Heart right ventricle (tissue), 16 donors: Measurements from ENCODE around the gene EEFSEC. TPM values are rescaled to one million over a fixed set of nuclear protein-coding genes. Genes with fewer than 3 reads are reported as not detected.

ENCODE experiments used
- ATAC-seq, 8 donors: fragments of 200-7000 bp; cut with Tn5 transposase; one replicate each; pipeline ENCODE4 v1.9.1; 2020; ENCODE audit warnings: mild to moderate bottlenecking in 8 of 8, moderate library complexity in 8 of 8, moderate number of reproducible peaks in 1 of 8
- DNase-seq, 2 donors: peaks; one replicate each; pipeline ENCODE4 v3.0.0-alpha.2; 2020
- H3K27ac ChIP-seq, 10 donors: fragments of 200-600 bp; sonication (generic) in 2 of 10; one replicate each; pipeline versions ENCODE4 v1.5.0 to v1.8.0; 2020 to 2022; ENCODE audit warnings: mild to moderate bottlenecking in 3 of 10
- H3K27me3 ChIP-seq, 7 donors: fragments of 200-600 bp; one replicate each; pipeline ENCODE4 v1.8.0; 2021 to 2022; ENCODE audit warnings: mild to moderate bottlenecking in 2 of 7
- H3K36me3 ChIP-seq, 9 donors: fragments of 200-600 bp; sonication (generic) in 1 of 9; one replicate each; pipeline versions ENCODE4 v1.5.0 to v1.8.0; 2020 to 2022; ENCODE audit warnings: mild to moderate bottlenecking in 2 of 9
- H3K4me1 ChIP-seq, 9 donors: fragments of 200-600 bp; sonication (generic) in 1 of 9; one replicate each; pipeline versions ENCODE4 v1.5.0 to v1.8.0; 2020 to 2022; ENCODE audit warnings: mild to moderate bottlenecking in 4 of 9
- H3K4me3 ChIP-seq, 10 donors: fragments of 200-600 bp; sonication (generic) in 2 of 10; one replicate each; pipeline versions ENCODE4 v1.5.0 to v1.8.0; 2020 to 2022; ENCODE audit warnings: mild to moderate bottlenecking in 7 of 10, moderate library complexity in 2 of 10
- H3K9me3 ChIP-seq, 11 donors: fragments of 200-600 bp in 10 of 11; sonication (generic) in 2 of 11; one replicate each; pipeline versions ENCODE4 v1.5.0 to v1.8.0; 2013 to 2022; ENCODE audit warnings: mild to moderate bottlenecking in 2 of 11, control low read depth in 1 of 11, moderate library complexity in 1 of 11
- WGBS, 2 donors: extraction: QIAGEN DNeasy Blood & Tissue Kit; methylation state at CpG; one replicate each; pipeline ENCODE4 v1.1.7; 2013; ENCODE audit warnings: inconsistent platforms in 1 of 2; 5-methylcytosine and 5-hydroxymethylcytosine counted together
- intact Hi-C, 10 donors: fragments of 100-400 bp; cut with DNase I; formaldehyde crosslinking; loops; one replicate each; pipeline versions ENCODE4 v1.11.1 to v1.14.2; 2022
- polyA plus RNA-seq, 2 donors: library from polyadenylated mRNA; stranded (reverse); fragments of 200-250 nt; gene quantifications; one replicate each; pipeline ENCODE4 v1.2.3, GENCODE V29; 2013
- total RNA-seq, 10 donors: library from RNA; stranded (reverse); fragmentation: NEBNext Ultra II Directional in 3 of 10; extraction: Animal tissue kit (Norgen Biotek cat#: 25700) in 3 of 10; gene quantifications; one replicate each; pipeline versions ENCODE4 v1.2.1 to v1.2.4, GENCODE V29; 2021 to 2023
- TF ChIP-seq, protein P1 (sequence below), 9 donors: fragments of 200-600 bp; sonication (generic) in 2 of 9; IDR thresholded peaks; one replicate each; pipeline versions ENCODE4 v1.5.0 to v1.8.0; 2021 to 2022; ENCODE audit warnings: antibody characterized with exemption in 9 of 9, mild to moderate bottlenecking in 5 of 9, moderate library complexity in 1 of 9
- donor health status: Arrhythmogenic right ventricular cardiomyopathy.
- donor health status: ischemic (EF 13 %, LVEDD 7.1; RV severe dilation, severe dysfunction).
- donor health status: healthy with polysubstance abuse.
- donor health status: DM: no; HTN: yes; CAD: no.
- donor health status: DM: no; HTN: no; CAD: no.
- donor health status: ischemic (EF 25% LVEDD 6.9; RV normal size, moderate dysfunction).
- donor health status: ischemic (EF 25% LVEDD 5.7; RV mildly dilated, moderate dysfunction).
- donor health status: healthy.
- donor health status: DM: yes; HTN: yes; CAD: no.
- donor health status: Ischemic cardiomyopathy.
- donor health status: ischemic (EF 35%, LVEDD 5.7; RV mildly dilated, moderate dysfunction).
- donor health status: nonischemic (EF 11% LVEDD 7.7; RV severe dilation, severe dysfunction).
- donor health status: DM: yes; HTN: yes; CAD: no.
- donor health status: PGD.
- donor health status: ischemic (EF 29% LVEDD 5.4; RV normal size, mild dysfunction).
- donor health status: nonischemic (EF 23%, LVEDD 6.1; RV moderate dilation, normal function).

The EEFSEC gene
- total and polyA plus RNA-seq, 12 donors: 16.5 to 29.5 (median 25.0) TPM

DNA sequence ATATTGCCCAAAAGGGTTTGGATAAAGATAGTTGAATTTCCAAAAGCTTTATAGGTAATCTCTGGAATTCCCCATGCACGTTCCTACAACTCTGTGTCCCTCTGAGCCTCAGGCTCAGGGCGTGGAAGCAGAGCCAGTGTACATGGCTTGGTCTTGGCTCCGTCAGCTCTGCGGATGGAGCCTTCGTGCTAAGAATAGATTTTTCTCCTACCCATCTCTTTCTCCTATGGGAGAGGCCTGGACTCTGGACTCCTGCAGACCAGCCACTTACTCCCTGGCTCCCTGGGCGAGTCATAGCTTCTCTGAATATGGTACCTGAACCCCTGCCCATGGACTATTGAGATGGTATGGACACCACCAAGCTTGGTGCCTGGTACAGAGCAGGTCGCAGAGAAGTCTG, 99.9 kb downstream of the EEFSEC start:
- peak overlapping the region in 3 of 10 donors; percentile 4 to 44 (median 44) for H3K27ac ChIP-seq
- 60 to 66% methylated on average over 7 of the region's 7 CpGs for WGBS, 2 donors
- H3K36me3 ChIP-seq: peaks cover 0 to 17% (median 0%) of the 10 kb centered on the region in 9 donors
- no peak overlapping the region for H3K4me3 ChIP-seq
- DNase-seq (no peak), ATAC-seq (peak; percentile 58 to 94 (median 87))
- TF ChIP-seq, protein P1, sequence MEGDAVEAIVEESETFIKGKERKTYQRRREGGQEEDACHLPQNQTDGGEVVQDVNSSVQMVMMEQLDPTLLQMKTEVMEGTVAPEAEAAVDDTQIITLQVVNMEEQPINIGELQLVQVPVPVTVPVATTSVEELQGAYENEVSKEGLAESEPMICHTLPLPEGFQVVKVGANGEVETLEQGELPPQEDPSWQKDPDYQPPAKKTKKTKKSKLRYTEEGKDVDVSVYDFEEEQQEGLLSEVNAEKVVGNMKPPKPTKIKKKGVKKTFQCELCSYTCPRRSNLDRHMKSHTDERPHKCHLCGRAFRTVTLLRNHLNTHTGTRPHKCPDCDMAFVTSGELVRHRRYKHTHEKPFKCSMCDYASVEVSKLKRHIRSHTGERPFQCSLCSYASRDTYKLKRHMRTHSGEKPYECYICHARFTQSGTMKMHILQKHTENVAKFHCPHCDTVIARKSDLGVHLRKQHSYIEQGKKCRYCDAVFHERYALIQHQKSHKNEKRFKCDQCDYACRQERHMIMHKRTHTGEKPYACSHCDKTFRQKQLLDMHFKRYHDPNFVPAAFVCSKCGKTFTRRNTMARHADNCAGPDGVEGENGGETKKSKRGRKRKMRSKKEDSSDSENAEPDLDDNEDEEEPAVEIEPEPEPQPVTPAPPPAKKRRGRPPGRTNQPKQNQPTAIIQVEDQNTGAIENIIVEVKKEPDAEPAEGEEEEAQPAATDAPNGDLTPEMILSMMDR (IDR thresholded peaks at IDR 0.05): no peak
- H3K4me1 ChIP-seq: peaks cover 0 to 14% (median 7%) of the 10 kb centered on the region in 9 donors
- intact Hi-C loops: no loop called here
- H3K9me3 ChIP-seq: peaks cover 0 to 4% (median 0%) of the 10 kb centered on the region in 11 donors
- H3K27me3 ChIP-seq: no peaks in the 10 kb centered on the region

DNA sequence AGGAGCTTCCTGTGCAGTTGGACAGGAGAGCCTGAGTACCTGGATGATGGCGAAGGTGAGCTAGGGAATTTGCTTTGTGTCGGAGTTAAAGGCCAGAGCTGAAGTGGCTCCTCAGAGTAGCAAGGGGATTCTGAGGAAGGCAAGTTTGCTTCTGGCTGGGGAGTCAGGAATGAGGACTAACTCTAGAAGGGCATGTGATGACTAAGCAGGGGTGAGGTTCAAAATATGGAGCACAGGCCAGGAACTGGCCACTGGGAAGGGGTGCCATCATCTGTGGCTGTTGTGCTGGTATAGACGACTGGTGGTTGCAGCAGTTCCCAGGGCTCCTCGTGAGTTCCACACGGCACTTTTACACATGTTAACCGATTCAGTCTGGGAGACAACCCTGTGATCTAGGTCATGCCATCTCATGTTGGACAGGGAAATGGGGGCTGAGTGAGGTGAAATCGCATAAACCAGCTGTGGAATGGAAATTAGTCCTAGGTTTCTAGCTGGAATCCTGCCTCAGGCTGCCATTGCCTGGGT, 100.8 kb downstream of the EEFSEC start:
- H3K36me3 ChIP-seq: peaks cover 0 to 7% (median 0%) of the 10 kb centered on the region in 9 donors
- H3K27ac ChIP-seq: no peak overlapping the region
- WGBS, 2 donors: 97% methylated on average over 7 of the region's 7 CpGs
- no peaks in the 10 kb centered on the region for H3K27me3 ChIP-seq
- intact Hi-C loops: no loop called here
- DNase-seq (no peak), ATAC-seq (no peak)
- H3K9me3 ChIP-seq: peaks cover 0 to 9% (median 3%) of the 10 kb centered on the region in 11 donors
- peaks cover 0 to 14% (median 7%) of the 10 kb centered on the region in 9 donors for H3K4me1 ChIP-seq
- TF ChIP-seq, protein P1 (IDR thresholded peaks at IDR 0.05): no peak
- H3K4me3 ChIP-seq: no peak overlapping the region

DNA sequence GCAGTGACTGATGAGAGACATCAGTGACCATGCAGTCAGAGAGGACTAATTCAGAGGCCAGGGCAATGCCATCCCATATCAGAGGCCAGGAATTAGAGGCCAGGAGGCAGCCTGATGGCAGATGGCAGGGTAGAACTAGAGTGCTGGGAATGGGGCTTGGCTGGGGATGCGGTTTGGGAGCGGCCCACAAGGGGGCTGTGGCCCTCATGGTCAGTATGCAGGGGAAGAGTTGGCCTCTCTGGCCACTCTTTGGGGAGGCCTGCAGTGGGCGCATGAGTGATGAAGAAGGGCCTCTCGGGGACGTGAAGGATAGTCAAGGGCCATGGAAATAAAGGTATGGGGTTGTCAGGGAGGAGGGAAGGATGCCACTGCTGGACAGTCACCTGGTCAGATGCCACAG, 101.7 kb downstream of the EEFSEC start:
- ATAC-seq (no peak), DNase-seq (no peak)
- H3K36me3 ChIP-seq: peaks cover 0 to 8% (median 0%) of the 10 kb centered on the region in 9 donors
- H3K27me3 ChIP-seq: no peaks in the 10 kb centered on the region
- WGBS, 2 donors: 97 to 98% methylated on average over 5 of the region's 5 CpGs
- no peak overlapping the region for H3K4me3 ChIP-seq
- intact Hi-C loops: no loop called here
- H3K4me1 ChIP-seq: peaks cover 0 to 14% (median 7%) of the 10 kb centered on the region in 9 donors
- TF ChIP-seq, protein P1 (IDR thresholded peaks at IDR 0.05): no peak
- H3K27ac ChIP-seq: no peak overlapping the region
- H3K9me3 ChIP-seq: peaks cover 0 to 18% (median 11%) of the 10 kb centered on the region in 11 donors

DNA sequence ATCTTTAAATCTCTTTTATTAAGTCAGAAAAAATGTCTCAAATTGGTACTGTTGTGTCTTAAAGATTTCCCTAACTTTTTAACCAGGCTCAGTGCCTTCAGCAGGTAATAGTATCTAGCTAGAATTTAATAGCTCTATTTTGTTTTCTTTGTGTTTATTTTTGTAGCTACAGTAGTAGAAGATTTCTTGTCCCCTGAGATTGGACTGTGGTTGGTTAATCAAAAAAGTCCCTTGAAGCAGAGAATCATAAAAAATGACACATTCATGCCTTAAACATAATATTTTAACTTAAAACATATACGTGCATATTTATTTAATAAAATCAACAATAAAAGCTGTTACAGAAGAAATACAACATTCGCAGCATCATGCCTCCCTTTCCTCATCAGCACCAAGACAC, 102.8 kb downstream of the EEFSEC start:
- DNase-seq: no peak
- intact Hi-C loops: no loop called here
- 79 to 88% methylated on average over 2 of the region's 2 CpGs for WGBS, 2 donors
- TF ChIP-seq, protein P1 (IDR thresholded peaks at IDR 0.05): no peak
- Histone ChIP-seq H3K27me3 (no peaks in the 10 kb centered on the region), H3K9me3 (peaks cover 0 to 26% (median 16%) of the 10 kb centered on the region in 11 donors), H3K4me1 (peaks cover 0 to 14% (median 7%) of the 10 kb centered on the region in 9 donors), H3K36me3 (peaks cover 0 to 15% (median 0%) of the 10 kb centered on the region in 9 donors), H3K4me3 (no peak overlapping the region), H3K27ac (no peak overlapping the region)
- no peak for ATAC-seq
